Hematopoietic multipotent progenitor cell treated with erythropoietin and hydrocortisone succinate and interleukin-3 and kit ligand, for 17 days (in vitro differentiated cells): ENCODE results near the gene RIN3.

ENCODE experiments used
- DNase-seq: peaks from one replicate; pipeline ENCODE4 v3.0.0-alpha.2; 2015; ENCODE audit warnings: low spot score

RIN3 gene

GRCh38 chr14:92487513-92488133, 26.0 kb upstream of the RIN3 start:
- no peak for DNase-seq

- DNase-seq = no peak
Observed at GRCh38 chr14:92489394-92490238, 24.0 kb upstream of the RIN3 start.

GRCh38 chr14:92490239-92490959, 23.2 kb upstream of the RIN3 start:
- DNase-seq = no peak

GRCh38 chr14:92491782-92492181, 21.8 kb upstream of the RIN3 start:
- DNase-seq = no peak

GRCh38 chr14:92492258-92492657, 21.3 kb upstream of the RIN3 start:
- no peak for DNase-seq

- no peak for DNase-seq
Observed at GRCh38 chr14:92493024-92493423, 20.6 kb upstream of the RIN3 start.

GRCh38 chr14:92493492-92493891, 20.1 kb upstream of the RIN3 start:
- DNase-seq = no peak

- DNase-seq = no peak
Observed at GRCh38 chr14:92494512-92494911, 19.1 kb upstream of the RIN3 start.

- DNase-seq = no peak
Observed at GRCh38 chr14:92495027-92495426, 18.6 kb upstream of the RIN3 start.

- DNase-seq = no peak
Observed at GRCh38 chr14:92496191-92496857, 17.3 kb upstream of the RIN3 start.

- DNase-seq = no peak
Observed at GRCh38 chr14:92497391-92497790, 16.2 kb upstream of the RIN3 start.

- DNase-seq = no peak
Observed at GRCh38 chr14:92499234-92499633, 14.3 kb upstream of the RIN3 start.

- no peak for DNase-seq
Observed at GRCh38 chr14:92500491-92500941, 13.1 kb upstream of the RIN3 start.

- DNase-seq = no peak
Observed at GRCh38 chr14:92501891-92502351, 11.7 kb upstream of the RIN3 start.

GRCh38 chr14:92502541-92503286, 10.9 kb upstream of the RIN3 start:
- no peak for DNase-seq

GRCh38 chr14:92503756-92504491, 9.7 kb upstream of the RIN3 start:
- no peak for DNase-seq

- no peak for DNase-seq
Observed at GRCh38 chr14:92505826-92506225, 7.8 kb upstream of the RIN3 start.

GRCh38 chr14:92506231-92506630, 7.3 kb upstream of the RIN3 start:
- DNase-seq = no peak

- DNase-seq = no peak
Observed at GRCh38 chr14:92507174-92507768, 6.3 kb upstream of the RIN3 start.

GRCh38 chr14:92510972-92511371, 2.6 kb upstream of the RIN3 start:
- DNase-seq = no peak
